Ectodermal cell (in vitro differentiated cells): ENCODE data around the gene NRSN2.
"Not testable (repeated sequence)": the region's sequence is repeated elsewhere in the genome, so short reads cannot be mapped to it uniquely, and the experiment has no call there.

Experiments used
- H3K27ac ChIP-seq: 2 replicates; pipeline ENCODE4 v1.7.0; 2013; ENCODE audit warnings: mild to moderate bottlenecking, low read depth, low read length; ENCODE audit not compliant: insufficient read depth, poor library complexity, severe bottlenecking
- H3K27me3 ChIP-seq: 2 replicates; pipeline ENCODE4 v1.7.0; 2013; ENCODE audit warnings: mild to moderate bottlenecking, low read length; ENCODE audit not compliant: insufficient read depth, control insufficient read depth, poor library complexity, severe bottlenecking
- H3K36me3 ChIP-seq: one replicate; pipeline ENCODE4 v1.7.0; 2013; ENCODE audit warnings: low read length; ENCODE audit not compliant: control insufficient read depth, insufficient read depth
- H3K4me1 ChIP-seq: one replicate; pipeline ENCODE4 v1.7.0; 2013; ENCODE audit warnings: low read length; ENCODE audit not compliant: control insufficient read depth, insufficient read depth
- H3K4me3 ChIP-seq: 2 replicates; pipeline ENCODE4 v1.7.0; 2013; ENCODE audit warnings: low read depth, low read length, control low read depth; ENCODE audit not compliant: insufficient read depth
- H3K9me3 ChIP-seq: 2 replicates; pipeline ENCODE4 v1.7.0; 2013; ENCODE audit warnings: mild to moderate bottlenecking, low read length, moderate library complexity; ENCODE audit not compliant: control insufficient read depth
- WGBS, 2 experiments: methylation state at CpG; one replicate each; pipeline ENCODE4 v1.1.7; 2013; ENCODE audit warnings: missing lambda C conversion rate in 2 of 2; 5-methylcytosine and 5-hydroxymethylcytosine counted together

Gene NRSN2

DNA sequence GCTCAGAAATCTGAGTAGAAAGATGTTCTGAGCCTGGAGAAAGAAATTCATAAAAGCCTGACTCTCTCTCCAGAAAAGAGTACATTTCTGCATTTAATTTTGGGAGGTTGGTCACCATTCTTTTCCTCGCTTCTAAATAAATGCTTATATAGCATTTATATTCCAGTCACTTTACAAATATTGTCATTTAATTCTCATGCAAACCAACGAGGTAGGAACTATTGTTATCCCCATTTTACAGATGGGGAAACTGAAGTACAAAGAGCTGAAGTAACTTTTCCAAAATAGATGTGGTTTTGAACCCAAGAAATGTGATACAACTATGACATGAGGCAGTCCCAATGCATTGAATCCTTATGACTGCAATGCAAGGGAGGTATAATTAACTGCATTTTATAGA lies 29.2 kb downstream of the NRSN2 start:
- H3K27me3 ChIP-seq, result peaks cover 16% of the 10 kb centered on the region
- no peaks in the 10 kb centered on the region for H3K36me3 ChIP-seq
- 35 to 43% methylated on average over 2 of the region's 2 CpGs for WGBS, 2 experiments
- H3K27ac ChIP-seq, result no peak overlapping the region
- no peak overlapping the region for H3K4me3 ChIP-seq
- no peaks in the 10 kb centered on the region for H3K9me3 ChIP-seq
- H3K4me1 ChIP-seq, result no peaks in the 10 kb centered on the region

DNA sequence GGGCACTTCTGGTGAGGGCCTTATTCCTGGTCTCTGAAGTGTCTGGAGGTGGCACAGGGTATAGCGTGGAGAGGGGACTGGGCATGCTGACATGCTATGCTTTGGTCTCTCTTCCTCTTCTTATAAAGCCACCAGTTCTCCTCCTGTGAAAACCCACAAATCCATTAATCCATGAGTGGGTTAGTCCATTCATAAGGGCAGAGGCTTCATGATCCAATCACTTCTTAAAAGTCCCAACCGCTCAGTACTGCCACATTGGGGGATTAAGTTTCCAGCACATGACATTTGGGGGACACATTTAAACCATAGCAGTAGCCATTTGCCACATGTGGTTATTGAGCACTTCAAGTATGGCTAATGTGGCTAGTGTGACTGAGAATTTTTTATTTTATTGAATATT lies 29.8 kb downstream of the NRSN2 start:
- peaks cover 2% of the 10 kb centered on the region for H3K4me1 ChIP-seq
- no peaks in the 10 kb centered on the region for H3K9me3 ChIP-seq
- no peak overlapping the region for H3K4me3 ChIP-seq
- H3K27ac ChIP-seq, result no peak overlapping the region
- H3K36me3 ChIP-seq, result no peaks in the 10 kb centered on the region
- H3K27me3 ChIP-seq, result peaks cover 23% of the 10 kb centered on the region
- 61 to 63% methylated on average over 2 of the region's 2 CpGs for WGBS, 2 experiments

DNA sequence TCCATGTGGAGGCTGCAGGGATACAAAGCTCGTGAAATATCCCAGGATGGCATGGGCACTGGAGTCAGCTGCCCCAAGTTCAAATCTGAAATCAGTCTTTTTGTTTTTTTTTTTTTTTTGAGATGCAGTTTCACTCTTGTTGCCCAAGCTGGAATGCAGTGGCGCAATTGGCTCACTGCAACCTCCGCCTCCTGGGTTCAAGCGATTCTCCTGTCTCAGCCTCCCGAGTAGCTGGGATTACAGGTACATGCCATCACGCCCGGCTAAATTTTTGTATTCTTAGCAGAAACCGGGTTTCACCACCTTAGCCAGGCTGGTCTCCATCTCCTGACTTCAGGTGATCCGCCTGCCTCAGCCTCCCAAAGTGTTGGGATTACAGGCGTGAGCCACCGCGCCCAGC lies 30.7 kb downstream of the NRSN2 start:
- WGBS, 2 experiments, result 86 to 87% methylated on average over 12 of the region's 12 CpGs
- H3K36me3 ChIP-seq, H3K4me1 ChIP-seq, H3K4me3 ChIP-seq, H3K9me3 ChIP-seq, H3K27ac ChIP-seq: not testable (repeated sequence)
- H3K27me3 ChIP-seq, result peaks cover 31% of the 10 kb centered on the region

DNA sequence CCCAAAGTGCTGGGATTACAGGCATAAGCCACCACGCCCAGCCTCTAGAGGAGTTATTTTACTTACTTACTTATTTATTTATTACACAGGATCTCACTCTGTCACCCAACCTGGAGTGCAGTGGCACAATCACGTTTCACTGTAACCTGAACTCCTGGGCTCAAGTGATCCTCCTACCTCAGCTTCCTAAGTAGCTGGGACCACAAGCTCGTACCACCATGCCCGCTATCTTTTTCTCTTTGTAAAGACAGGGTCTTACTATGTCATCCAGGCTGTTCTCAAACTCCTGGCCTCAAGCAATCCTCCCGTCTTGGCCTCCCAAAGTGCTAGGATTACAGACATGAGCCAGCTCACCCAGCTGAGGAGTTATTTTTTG lies 32.0 kb downstream of the NRSN2 start:
- H3K4me3 ChIP-seq, result no peak overlapping the region
- peaks cover 6% of the 10 kb centered on the region for H3K4me1 ChIP-seq
- 82 to 89% methylated on average over 4 to 5 of the region's 5 CpGs for WGBS, 2 experiments
- H3K9me3 ChIP-seq, result no peaks in the 10 kb centered on the region
- no peak overlapping the region for H3K27ac ChIP-seq
- no peaks in the 10 kb centered on the region for H3K36me3 ChIP-seq
- peaks cover 41% of the 10 kb centered on the region for H3K27me3 ChIP-seq

DNA sequence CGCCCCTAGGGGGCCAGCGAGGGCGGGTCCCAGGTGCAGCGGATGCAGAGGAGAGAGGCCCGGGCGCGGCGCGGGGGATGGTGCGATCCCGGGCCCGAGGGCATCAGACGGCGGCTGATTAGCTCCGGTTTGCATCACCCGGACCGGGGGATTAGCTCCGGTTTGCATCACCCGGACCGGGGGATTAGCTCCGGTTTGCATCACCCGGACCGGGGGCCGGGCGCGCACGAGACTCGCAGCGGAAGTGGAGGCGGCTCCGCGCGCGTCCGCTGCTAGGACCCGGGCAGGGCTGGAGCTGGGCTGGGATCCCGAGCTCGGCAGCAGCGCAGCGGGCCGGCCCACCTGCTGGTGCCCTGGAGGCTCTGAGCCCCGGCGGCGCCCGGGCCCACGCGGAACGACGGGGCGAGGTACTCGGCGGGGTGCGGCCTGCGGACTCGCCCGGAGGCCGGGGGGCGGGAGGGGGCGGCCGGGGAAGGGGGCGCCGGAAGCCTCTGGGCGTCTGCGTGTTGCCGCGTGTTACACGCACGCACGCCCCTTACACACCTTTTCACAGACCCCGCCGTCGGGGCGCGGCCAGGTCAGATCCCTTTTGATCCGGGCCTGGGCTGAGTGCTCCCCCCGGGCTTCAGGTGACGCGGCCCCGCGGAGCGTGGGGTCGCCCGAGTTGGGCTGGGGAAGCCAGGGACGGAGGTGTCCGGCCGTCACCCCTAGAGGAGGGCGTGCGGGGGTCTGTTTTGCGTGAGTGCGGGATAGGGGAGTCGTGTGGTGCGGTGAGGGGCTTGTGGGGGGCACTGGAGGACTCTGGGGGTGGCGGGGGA lies 34.1 kb downstream of the NRSN2 start:
- Histone ChIP-seq H3K36me3 (no peaks in the 10 kb centered on the region), H3K4me3 (peak overlapping the region; percentile 52), H3K4me1 (peaks cover 6% of the 10 kb centered on the region), H3K9me3 (no peaks in the 10 kb centered on the region), H3K27ac (no peak overlapping the region), H3K27me3 (peaks cover 41% of the 10 kb centered on the region)
- 2% methylated on average over 93 of the region's 93 CpGs for WGBS, 2 experiments

DNA sequence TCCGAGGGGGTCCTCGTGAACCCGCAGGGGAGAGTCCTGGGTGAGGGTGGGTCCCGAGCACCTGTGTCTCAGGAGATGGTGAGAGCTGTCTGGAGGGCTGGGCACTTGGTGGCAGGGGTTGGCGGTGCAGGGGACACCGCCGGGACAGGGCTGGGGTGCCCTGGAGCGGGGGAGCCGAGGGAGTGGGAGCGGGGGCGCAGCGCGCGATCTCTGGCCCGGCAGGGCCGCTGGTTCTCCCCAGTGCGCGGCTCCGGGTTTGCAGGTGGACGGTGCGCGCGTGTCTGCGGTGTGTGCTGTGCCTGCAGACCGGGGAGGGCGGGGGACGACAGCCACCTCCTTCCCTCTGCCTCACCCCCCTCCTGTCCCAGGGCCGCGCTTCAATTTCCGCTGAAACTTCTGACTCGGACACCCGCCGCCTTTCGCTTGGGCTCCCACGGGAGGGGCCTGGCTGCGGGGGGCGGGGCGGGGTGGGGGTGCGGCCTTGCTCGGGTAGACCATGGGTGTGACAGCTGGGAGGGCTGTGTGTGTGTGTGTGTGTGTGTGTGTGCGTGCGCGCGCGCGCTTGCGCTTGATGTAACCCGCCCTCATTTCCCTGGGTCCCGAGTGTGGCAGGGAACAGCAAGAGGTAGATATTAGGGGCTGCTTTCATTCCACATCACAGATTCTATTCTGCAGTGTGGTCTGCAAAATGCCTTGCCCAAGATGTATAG lies 34.8 kb downstream of the NRSN2 start:
- Histone ChIP-seq H3K4me3 (peak overlapping the region; percentile 52), H3K27me3 (peaks cover 41% of the 10 kb centered on the region), H3K27ac (no peak overlapping the region), H3K4me1 (peaks cover 6% of the 10 kb centered on the region), H3K9me3 (no peaks in the 10 kb centered on the region), H3K36me3 (no peaks in the 10 kb centered on the region)
- whole genome bisulfite sequencing, 2 experiments, result 6 to 9% methylated on average over 48 to 49 of the region's 49 CpGs

DNA sequence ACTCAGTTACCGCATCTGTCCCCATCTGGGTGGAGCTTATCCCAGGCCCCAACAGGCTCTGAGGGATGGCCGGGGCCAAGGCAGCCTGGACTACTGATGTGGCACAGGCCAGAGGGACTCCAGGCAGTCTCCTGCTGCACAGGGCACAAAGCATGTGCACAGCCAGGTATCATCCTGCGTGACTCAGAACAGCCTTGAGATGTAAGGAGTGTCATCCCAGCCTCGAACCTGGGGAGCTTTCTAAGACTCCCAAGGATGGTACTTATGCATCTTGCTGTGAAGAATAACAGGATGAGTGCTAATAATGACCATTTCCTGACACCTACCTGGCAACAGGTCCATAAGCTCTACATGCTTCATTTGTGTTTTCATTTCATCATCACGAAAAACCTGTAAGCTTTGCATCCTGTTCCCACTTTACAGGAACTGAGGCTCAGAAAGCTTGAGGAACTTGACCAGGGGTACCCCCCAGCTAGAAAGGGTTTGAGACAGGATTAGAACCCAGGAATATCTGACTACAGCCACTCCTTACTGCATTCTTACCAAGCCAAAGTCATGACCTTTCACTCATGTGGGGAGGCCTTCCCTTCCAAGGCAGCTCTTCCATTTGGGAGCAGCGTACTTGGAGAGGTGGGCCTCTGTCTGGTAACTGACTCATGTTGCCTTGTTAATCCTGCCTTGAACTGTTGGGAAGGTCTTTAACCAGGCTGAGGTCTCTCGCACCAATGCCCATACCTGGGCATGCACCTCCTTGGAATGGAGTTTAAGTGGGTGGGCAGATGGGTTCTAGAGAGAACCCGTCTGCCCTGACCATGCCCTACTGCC lies 35.6 kb downstream of the NRSN2 start:
- peaks cover 41% of the 10 kb centered on the region for H3K27me3 ChIP-seq
- H3K27ac ChIP-seq, result no peak overlapping the region
- 78 to 79% methylated on average over 8 of the region's 8 CpGs for WGBS, 2 experiments
- peaks cover 6% of the 10 kb centered on the region for H3K4me1 ChIP-seq
- no peaks in the 10 kb centered on the region for H3K36me3 ChIP-seq
- peak overlapping the region; percentile 6 for H3K4me3 ChIP-seq
- H3K9me3 ChIP-seq, result no peaks in the 10 kb centered on the region

DNA sequence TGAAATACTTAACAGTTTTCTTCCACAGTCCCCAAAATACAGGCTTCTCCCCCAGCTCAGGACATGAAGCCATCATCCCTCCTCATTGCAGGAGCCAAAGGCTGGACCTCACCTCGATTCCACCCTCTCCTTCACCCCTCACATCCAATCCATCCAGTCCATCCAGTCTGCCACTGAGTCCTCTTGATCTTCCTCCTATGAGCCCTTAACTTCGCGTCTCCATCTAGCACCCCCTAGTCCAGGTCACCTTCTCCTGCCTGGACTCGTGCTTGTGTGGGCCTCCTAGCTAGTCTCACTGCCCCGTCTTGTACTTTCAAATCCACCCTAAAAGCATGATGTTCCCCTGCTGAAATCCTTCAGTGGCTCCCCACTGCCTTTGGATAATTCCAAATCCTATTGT lies 37.0 kb downstream of the NRSN2 start:
- Histone ChIP-seq H3K27me3 (peaks cover 41% of the 10 kb centered on the region), H3K4me1 (peaks cover 6% of the 10 kb centered on the region), H3K9me3 (no peaks in the 10 kb centered on the region), H3K36me3 (no peaks in the 10 kb centered on the region), H3K27ac (no peak overlapping the region), H3K4me3 (no peak overlapping the region)
- 86 to 87% methylated on average over 5 of the region's 5 CpGs for WGBS, 2 experiments

DNA sequence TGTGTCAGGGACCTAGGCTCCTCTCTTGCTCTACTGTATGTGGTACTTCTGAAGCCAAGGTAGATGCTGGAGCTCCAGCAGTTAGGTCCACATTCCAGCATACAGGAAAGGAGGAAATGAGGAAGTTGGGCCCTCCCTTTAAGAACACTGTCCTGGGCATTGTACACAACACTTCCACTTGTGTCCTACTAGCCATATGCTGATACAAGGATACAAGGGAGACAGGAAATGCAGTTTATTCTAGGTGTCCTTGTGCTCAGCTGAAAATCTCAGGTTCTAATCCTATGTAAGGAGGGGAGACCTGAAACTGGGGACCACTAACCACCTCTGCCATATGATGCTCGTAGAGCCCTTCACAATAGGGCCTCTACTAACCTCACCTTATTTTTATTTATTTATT lies 37.8 kb downstream of the NRSN2 start:
- 75% methylated on average over 1 of the region's 1 CpG; no CpG with 5 or more reads in 1 of the 2 experiments for WGBS, 2 experiments
- H3K27me3 ChIP-seq, result peaks cover 38% of the 10 kb centered on the region
- no peaks in the 10 kb centered on the region for H3K36me3 ChIP-seq

DNA sequence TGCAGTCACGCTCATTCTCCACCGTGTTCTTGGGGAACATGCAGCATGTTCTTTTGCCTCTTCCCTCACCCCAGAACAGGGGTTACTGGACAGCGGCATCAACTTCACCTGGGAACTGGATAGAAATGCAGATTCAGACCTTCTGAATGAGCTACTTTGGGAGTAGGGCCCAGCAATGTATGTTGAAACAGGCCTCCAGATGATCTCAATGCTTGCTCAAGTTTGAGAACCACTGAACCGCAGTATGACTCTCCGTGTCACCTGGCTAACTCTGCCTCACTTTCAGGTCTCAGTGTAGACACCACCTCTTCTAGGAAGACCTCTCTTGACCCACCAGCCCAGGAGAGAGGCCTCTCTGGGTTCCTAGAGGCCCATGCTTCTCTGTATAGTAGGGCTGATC lies 38.5 kb downstream of the NRSN2 start:
- peaks cover 6% of the 10 kb centered on the region for H3K4me1 ChIP-seq
- H3K27me3 ChIP-seq, result peaks cover 31% of the 10 kb centered on the region
- H3K27ac ChIP-seq, result no peak overlapping the region
- no peak overlapping the region for H3K4me3 ChIP-seq
- H3K36me3 ChIP-seq, result no peaks in the 10 kb centered on the region
- no peaks in the 10 kb centered on the region for H3K9me3 ChIP-seq
- WGBS, 2 experiments, result 92 to 95% methylated on average over 5 of the region's 5 CpGs

More for the DNA sequence above, 37.8 kb downstream of the NRSN2 start:
- no peak overlapping the region for H3K4me3 ChIP-seq
- H3K27ac ChIP-seq, result no peak overlapping the region
- H3K9me3 ChIP-seq, result no peaks in the 10 kb centered on the region
- peaks cover 6% of the 10 kb centered on the region for H3K4me1 ChIP-seq
